ENCODE measurements around the gene NOL3. TPM values are rescaled to one million over a fixed set of nuclear protein-coding genes. Genes with fewer than 3 reads are reported as not detected.
A peak's percentile ranks its signal among the peaks of the same experiment; 100 is the strongest.

The NOL3 gene
- total and polyA plus RNA-seq, 2 of the 13 experiments (the other 11 are each of a cell fraction or from before 2014, with no cell fraction given): 5.7 to 20.5 TPM

DNA sequence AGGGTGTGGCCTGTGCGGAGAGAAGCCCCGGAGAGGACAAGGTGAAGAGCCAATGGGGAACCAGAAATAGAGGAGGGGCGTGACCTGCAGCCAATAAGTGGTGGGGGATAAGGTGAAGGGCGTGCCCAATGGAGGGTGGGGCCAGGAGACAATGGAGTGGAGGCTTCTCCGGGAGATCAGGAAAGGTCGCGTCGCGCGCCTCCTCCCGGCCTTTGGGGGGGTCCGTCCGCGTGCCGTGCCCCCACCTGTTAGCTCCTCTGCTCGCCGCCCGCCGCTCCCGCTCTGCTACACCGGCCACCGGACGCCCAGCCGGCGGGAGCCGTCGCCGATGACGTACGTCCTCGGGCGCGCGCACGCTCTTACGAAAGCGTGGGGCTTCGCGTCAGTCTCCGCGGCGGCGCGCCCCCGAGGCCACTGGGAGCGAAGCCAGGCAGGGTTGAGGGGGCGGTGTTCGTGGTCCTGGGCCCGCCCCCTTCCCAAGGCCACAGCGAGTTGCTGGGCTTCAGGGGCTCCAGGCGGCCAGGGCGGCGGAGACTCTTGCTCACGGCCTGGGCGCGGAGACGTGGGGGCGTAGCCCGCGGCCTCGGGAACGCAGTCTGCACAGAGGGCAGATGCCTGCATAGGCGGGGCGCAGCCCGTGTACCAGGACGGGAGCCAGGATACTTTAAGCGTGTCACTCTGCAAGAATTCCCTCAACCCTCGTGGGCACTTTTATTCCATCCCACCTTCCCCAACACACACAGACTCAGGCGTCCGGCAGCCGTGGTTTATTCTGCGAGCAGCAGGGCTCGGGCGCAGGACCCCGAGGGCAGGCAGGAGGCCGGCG lies 13.5 kb downstream of the NOL3 start, which contains the start of gene MATCAP1 (continued):
- TF ChIP-seq ZHX1 (CRISPR knock-in tag; IDR thresholded peaks at IDR 0.05; ENCODE audit: low read depth) (peak; percentile 95), ZFP82 (CRISPR knock-in tag; IDR thresholded peaks at IDR 0.05; ENCODE audit: borderline replicate concordance) (peak; percentile 60; the same call in 1 of the 2 replicates), ZBTB8A (CRISPR knock-in tag; IDR thresholded peaks at IDR 0.05; ENCODE audit: borderline replicate concordance, low read depth) (no peak), ELF1 (CRISPR knock-in tag; IDR thresholded peaks at IDR 0.05) (peak; percentile 29), SAFB2 (CRISPR knock-in tag; IDR thresholded peaks at IDR 0.05; ENCODE audit: borderline replicate concordance, low read depth) (peak; percentile 83; the same call in 1 of the 2 replicates), GMEB2 (CRISPR knock-in tag; IDR thresholded peaks at IDR 0.05; ENCODE audit: low read depth) (peak; percentile 97), CREM (IDR thresholded peaks at IDR 0.05) (peak; percentile 54), CREM (CRISPR knock-in tag; IDR thresholded peaks at IDR 0.05) (peak; percentile 66; the same call in 1 of the 2 replicates), HNF4G (IDR thresholded peaks at IDR 0.05; ENCODE audit: borderline replicate concordance, low read depth, low read length) (no peak), HNF4G (CRISPR knock-in tag; IDR thresholded peaks at IDR 0.05; ENCODE audit: borderline replicate concordance, low read depth) (no peak), PHF8 (CRISPR knock-in tag; IDR thresholded peaks at IDR 0.05) (peak; percentile 87), ZNF646 (CRISPR knock-in tag; IDR thresholded peaks at IDR 0.05) (no peak), RARG (CRISPR knock-in tag; IDR thresholded peaks at IDR 0.05; ENCODE audit: low read depth) (no peak), ZMAT3 (CRISPR knock-in tag; conservative IDR thresholded peaks at IDR 0.05) (no peak; the same call in 1 of the 2 replicates), ZSCAN29 (CRISPR knock-in tag; conservative IDR thresholded peaks at IDR 0.05) (no peak; the same call in 1 of the 2 replicates), MYNN (CRISPR knock-in tag; IDR thresholded peaks at IDR 0.05; ENCODE audit: low read depth) (no peak; the same call in 1 of the 2 replicates), SOX5 (CRISPR knock-in tag; IDR thresholded peaks at IDR 0.05; ENCODE audit: borderline replicate concordance) (peak; percentile 78), ZNF335 (CRISPR knock-in tag; IDR thresholded peaks at IDR 0.05) (no peak; the same call in 1 of the 2 replicates), SMC3 (IDR thresholded peaks at IDR 0.05; ENCODE audit: low read length) (no peak)
